ENCODE measurements around the gene INAFM2.

Gene INAFM2

GRCh38 chr15:40325700-40326099 is 2.2 kb downstream of the INAFM2 start:
- in situ Hi-C loops (cut with MboI; ENCODE audit: low sequenced_read_pairs) = no loop called here

- in situ Hi-C loops (cut with MboI; ENCODE audit: low sequenced_read_pairs) = no loop called here
Observed at GRCh38 chr15:40327457-40327856, 4.0 kb downstream of the INAFM2 start.

- in situ Hi-C loops (cut with MboI; ENCODE audit: low sequenced_read_pairs) = no loop called here
Observed at GRCh38 chr15:40328176-40328575, 4.7 kb downstream of the INAFM2 start.

GRCh38 chr15:40328751-40329150 is 5.3 kb downstream of the INAFM2 start:
- in situ Hi-C loops (cut with MboI; ENCODE audit: low sequenced_read_pairs) = no loop called here

GRCh38 chr15:40329804-40330203 is 6.3 kb downstream of the INAFM2 start:
- in situ Hi-C loops (cut with MboI; ENCODE audit: low sequenced_read_pairs) = no loop called here

- in situ Hi-C loops (cut with MboI; ENCODE audit: low sequenced_read_pairs) = no loop called here
Observed at GRCh38 chr15:40330368-40330836, 6.9 kb downstream of the INAFM2 start.

- in situ Hi-C loops (cut with MboI; ENCODE audit: low sequenced_read_pairs) = no loop called here
Observed at GRCh38 chr15:40331026-40331425, 7.5 kb downstream of the INAFM2 start.

GRCh38 chr15:40331637-40332036 is 8.1 kb downstream of the INAFM2 start:
- in situ Hi-C loops (cut with MboI; ENCODE audit: low sequenced_read_pairs) = no loop called here

- in situ Hi-C loops (cut with MboI; ENCODE audit: low sequenced_read_pairs) = no loop called here
Observed at GRCh38 chr15:40332113-40332781, 8.8 kb downstream of the INAFM2 start.

- in situ Hi-C loops (cut with MboI; ENCODE audit: low sequenced_read_pairs) = no loop called here
Observed at GRCh38 chr15:40333922-40334492, 10.5 kb downstream of the INAFM2 start.

- in situ Hi-C loops (cut with MboI; ENCODE audit: low sequenced_read_pairs) = no loop called here
Observed at GRCh38 chr15:40334541-40334940, 11.0 kb downstream of the INAFM2 start.

- in situ Hi-C loops (cut with MboI; ENCODE audit: low sequenced_read_pairs) = no loop called here
Observed at GRCh38 chr15:40334941-40335795, 11.7 kb downstream of the INAFM2 start.

- in situ Hi-C loops (cut with MboI; ENCODE audit: low sequenced_read_pairs) = no loop called here
Observed at GRCh38 chr15:40335938-40336743, 12.6 kb downstream of the INAFM2 start.

GRCh38 chr15:40336744-40337122 is 13.2 kb downstream of the INAFM2 start:
- in situ Hi-C loops (cut with MboI; ENCODE audit: low sequenced_read_pairs) = no loop called here

GRCh38 chr15:40337597-40337996 is 14.1 kb downstream of the INAFM2 start:
- in situ Hi-C loops (cut with MboI; ENCODE audit: low sequenced_read_pairs) = no loop called here

GRCh38 chr15:40338041-40338657 is 14.7 kb downstream of the INAFM2 start:
- in situ Hi-C loops (cut with MboI; ENCODE audit: low sequenced_read_pairs) = no loop called here

GRCh38 chr15:40338921-40339620 is 15.6 kb downstream of the INAFM2 start:
- in situ Hi-C loops (cut with MboI; ENCODE audit: low sequenced_read_pairs) = no loop called here

- in situ Hi-C loops (cut with MboI; ENCODE audit: low sequenced_read_pairs) = no loop called here
Observed at GRCh38 chr15:40339621-40339945, 16.1 kb downstream of the INAFM2 start.

GRCh38 chr15:40340038-40340739 is 16.7 kb downstream of the INAFM2 start:
- in situ Hi-C loops (cut with MboI; ENCODE audit: low sequenced_read_pairs) = no loop called here

Data from HL-60/S4 treated with retinoic acid at 250 ng/mL for 4 days and 3 days (cell line).